Epithelial cell of esophagus (primary cell): ENCODE results near the gene COMT.

Source experiments
- DNase-seq: peaks from one replicate; pipeline ENCODE4 v3.0.0; 2010; ENCODE audit warnings: low read depth
- H3K4me3 ChIP-seq: 2 replicates; pipeline ENCODE4 v1.5.1; 2011; ENCODE audit warnings: mild to moderate bottlenecking, low read length, control low read depth
- CTCF ChIP-seq: IDR thresholded peaks from 2 replicates; pipeline ENCODE4 v1.5.1; 2011; ENCODE audit warnings: low read depth, mild to moderate bottlenecking, low read length, control low read depth, inconsistent platforms; ENCODE audit not compliant: insufficient read depth; ENCODE audit errors: missing control alignments

Gene COMT

GRCh38 chr22:19988331-19988808 lies 46.8 kb downstream of the COMT start:
- H3K4me3 ChIP-seq: no peak overlapping the region
- DNase-seq: no peak
- no peak for TF ChIP-seq CTCF

DNA sequence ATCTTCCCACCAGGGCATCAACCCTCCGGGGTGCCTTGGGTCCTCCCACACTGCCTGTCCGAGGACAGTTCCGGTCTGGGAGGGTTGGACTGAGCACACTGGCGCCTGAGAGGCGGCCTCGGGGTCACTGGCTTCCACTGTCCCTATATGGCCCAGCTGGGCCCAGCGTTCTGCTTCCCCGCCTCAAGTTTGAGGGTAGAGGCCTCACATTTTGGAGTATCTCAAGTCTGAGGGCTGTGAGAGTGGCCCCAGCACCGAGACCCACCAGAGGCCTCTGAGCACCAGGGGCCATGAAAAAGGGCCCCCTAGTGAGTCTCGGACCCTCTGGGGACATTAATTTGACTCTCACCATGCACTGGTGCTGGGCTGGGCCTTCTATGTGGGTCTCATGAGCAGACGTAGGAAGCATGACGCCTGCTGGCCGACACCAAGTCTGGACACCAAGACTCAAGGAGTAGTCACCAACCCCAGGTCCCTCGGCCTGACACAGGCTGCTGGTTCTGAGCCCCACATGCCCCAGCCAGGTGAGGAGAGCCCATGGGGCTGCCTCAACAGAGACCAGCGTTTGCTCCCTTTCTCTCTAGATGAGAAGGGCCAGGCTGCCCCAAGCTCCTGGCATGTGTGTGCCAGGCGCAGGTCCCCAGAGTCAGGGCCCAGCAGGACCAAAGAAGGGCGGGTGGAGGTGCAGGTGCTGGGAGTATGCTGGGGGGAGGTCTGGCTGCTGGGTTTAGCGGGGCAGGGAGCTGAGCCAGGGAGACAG lies 47.6 kb downstream of the COMT start:
- no peak overlapping the region for H3K4me3 ChIP-seq
- TF ChIP-seq CTCF: no peak
- no peak for DNase-seq

DNA sequence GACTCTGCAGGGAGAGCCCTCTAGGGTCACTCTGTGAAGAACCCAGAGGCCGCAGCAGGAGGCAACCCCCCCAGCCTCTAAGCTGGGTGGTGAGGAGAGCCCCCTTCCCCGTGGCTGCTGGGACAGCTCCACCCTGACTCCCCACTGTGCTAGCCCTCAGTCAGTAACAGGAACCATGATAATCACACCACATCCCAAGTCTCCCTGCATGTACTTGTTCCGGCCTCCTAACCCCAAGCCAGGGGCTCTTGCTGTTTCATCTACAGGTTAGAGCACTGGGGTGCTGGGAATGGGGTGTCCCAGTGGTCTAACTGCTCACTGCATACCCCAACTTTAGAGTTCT lies 48.1 kb downstream of the COMT start:
- no peak for TF ChIP-seq CTCF
- no peak overlapping the region for H3K4me3 ChIP-seq

DNA sequence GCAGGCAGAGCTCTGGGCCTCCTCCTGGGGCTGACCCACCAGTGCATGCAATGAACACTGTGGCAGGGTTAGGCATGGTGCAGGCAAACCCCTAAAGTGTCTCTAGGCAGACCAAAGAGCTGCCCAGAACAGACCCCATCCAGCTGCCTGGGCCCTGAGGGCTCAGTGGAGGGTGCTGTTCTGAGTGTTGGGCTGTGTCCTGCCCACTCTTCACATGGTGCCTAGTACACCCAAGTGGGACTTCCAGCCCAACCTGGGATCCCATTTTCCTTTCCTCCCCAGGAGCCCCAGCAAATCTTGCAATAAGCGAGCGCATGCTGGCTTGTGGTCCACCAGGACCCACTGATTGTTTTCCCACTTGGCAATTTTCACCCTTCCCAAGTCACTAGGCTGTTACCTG lies 48.6 kb downstream of the COMT start:
- no peak overlapping the region for H3K4me3 ChIP-seq
- no peak for DNase-seq
- TF ChIP-seq CTCF: no peak

More for the DNA sequence above, 48.1 kb downstream of the COMT start:
- no peak for DNase-seq

DNA sequence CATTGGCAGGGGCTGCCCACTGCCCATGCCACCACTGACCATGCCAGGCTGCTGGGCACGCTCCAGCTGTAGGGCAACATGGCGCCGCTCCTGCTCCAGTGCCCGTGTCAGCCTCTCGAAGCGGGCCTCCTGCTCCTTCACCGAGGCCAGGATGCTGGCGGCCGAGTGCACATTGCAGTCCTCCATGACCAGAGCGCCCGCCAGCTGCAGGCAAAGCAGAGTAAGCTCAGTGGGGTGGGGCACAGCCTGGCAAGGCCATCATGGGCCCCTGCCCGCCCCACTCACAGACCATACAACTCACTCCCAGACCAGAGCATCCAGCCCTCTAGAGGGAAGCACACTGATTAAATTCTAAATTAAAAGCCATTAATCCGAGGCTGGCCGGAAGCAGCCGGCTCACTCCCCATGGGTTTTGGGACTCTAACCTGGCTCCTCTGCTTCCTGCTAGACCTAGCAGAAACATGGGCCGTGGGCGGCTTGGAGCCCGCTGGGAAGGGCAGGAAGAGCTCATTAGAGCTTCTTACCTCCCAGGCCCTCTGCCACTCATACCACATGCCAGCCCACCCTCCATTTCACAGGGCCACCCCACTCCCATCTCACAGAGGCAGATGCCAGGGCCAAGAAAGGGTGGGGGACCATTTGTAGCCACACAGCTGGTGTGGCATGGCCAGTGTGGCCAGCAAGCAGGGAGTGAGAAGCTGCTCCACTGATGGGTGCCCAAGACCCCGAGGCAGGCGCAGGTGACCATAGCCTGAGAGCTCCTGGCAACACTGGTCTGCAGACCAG lies 49.2 kb downstream of the COMT start:
- DNase-seq: no peak
- no peak for TF ChIP-seq CTCF
- H3K4me3 ChIP-seq: no peak overlapping the region

GRCh38 chr22:19991395-19991644 lies 49.7 kb downstream of the COMT start:
- TF ChIP-seq CTCF: no peak
- H3K4me3 ChIP-seq: no peak overlapping the region
- no peak for DNase-seq
